HG02610 (cell line): ENCODE data around the gene TMEFF1.
"Not testable (repeated sequence)": the region's sequence is repeated elsewhere in the genome, so short reads cannot be mapped to it uniquely, and the experiment has no call there.

Experiments used
- ATAC-seq: cut with Tn5 transposase; IDR thresholded peaks from one replicate; pipeline ENCODE4 v1.9.1; 2021; ENCODE audit warnings: mild to moderate bottlenecking, moderate library complexity; ENCODE audit not compliant: unreplicated experiment

TMEFF1 gene

GRCh38 chr9:100486479-100487176 lies 13.7 kb downstream of the TMEFF1 start:
- ATAC-seq: no peak

- ATAC-seq: no peak
Observed at GRCh38 chr9:100488177-100488576, 15.2 kb downstream of the TMEFF1 start.

- no peak for ATAC-seq
Observed at GRCh38 chr9:100489836-100490235, 16.9 kb downstream of the TMEFF1 start.

- ATAC-seq: no peak
Observed at GRCh38 chr9:100492952-100493351, 20.0 kb downstream of the TMEFF1 start.

- no peak for ATAC-seq
Observed at GRCh38 chr9:100498592-100498991, 25.6 kb downstream of the TMEFF1 start.

GRCh38 chr9:100499460-100499859 lies 26.5 kb downstream of the TMEFF1 start:
- no peak for ATAC-seq

- ATAC-seq: no peak
Observed at GRCh38 chr9:100499866-100500265, 26.9 kb downstream of the TMEFF1 start.

- ATAC-seq: no peak
Observed at GRCh38 chr9:100505564-100506159, 32.7 kb downstream of the TMEFF1 start.

- ATAC-seq: peak; percentile 58
Observed at GRCh38 chr9:100507350-100507749, 34.4 kb downstream of the TMEFF1 start.

GRCh38 chr9:100511205-100511604 lies 38.3 kb downstream of the TMEFF1 start:
- no peak for ATAC-seq

- ATAC-seq: no peak
Observed at GRCh38 chr9:100515578-100516494, 42.9 kb downstream of the TMEFF1 start.

GRCh38 chr9:100521282-100521681 lies 48.3 kb downstream of the TMEFF1 start:
- no peak for ATAC-seq

GRCh38 chr9:100525563-100525962 lies 52.6 kb downstream of the TMEFF1 start:
- no peak for ATAC-seq

- ATAC-seq: not testable (repeated sequence)
Observed at GRCh38 chr9:100527180-100527794, 54.3 kb downstream of the TMEFF1 start.

- no peak for ATAC-seq
Observed at GRCh38 chr9:100534401-100534800, 61.5 kb downstream of the TMEFF1 start.

GRCh38 chr9:100540327-100540726 lies 67.4 kb downstream of the TMEFF1 start:
- no peak for ATAC-seq

GRCh38 chr9:100549048-100549447 lies 76.1 kb downstream of the TMEFF1 start:
- ATAC-seq: no peak

- no peak for ATAC-seq
Observed at GRCh38 chr9:100554935-100555401, 82.0 kb downstream of the TMEFF1 start.

- ATAC-seq: no peak
Observed at GRCh38 chr9:100555471-100555870, 82.5 kb downstream of the TMEFF1 start.

- ATAC-seq: no peak
Observed at GRCh38 chr9:100557053-100557452, 84.1 kb downstream of the TMEFF1 start.

- ATAC-seq: no peak
Observed at GRCh38 chr9:100561256-100561655, 88.3 kb downstream of the TMEFF1 start.
